SK-N-MC (cell line): ENCODE results near the gene STK17B.

Source experiments
- DNase-seq: peaks from one replicate; pipeline ENCODE4 v3.0.0-alpha.2; 2011; ENCODE audit warnings: low read depth, low spot score
- H3K27ac ChIP-seq: fragments of 200-600 bp; sonication (generic); 2 replicates; pipeline ENCODE4 v1.5.1; 2016; ENCODE audit warnings: mixed run types
- H3K36me3 ChIP-seq: fragments of 200-600 bp; sonication (generic); 2 replicates; pipeline ENCODE4 v1.6.1; 2017; ENCODE audit warnings: antibody characterized with exemption, low read length, mixed read lengths; ENCODE audit not compliant: insufficient read depth
- H3K4me3 ChIP-seq: fragments of 200-600 bp; sonication (generic); 2 replicates; pipeline ENCODE4 v1.5.1; 2016
- H3K9ac ChIP-seq: fragments of 200-600 bp; sonication (generic); 2 replicates; pipeline ENCODE4 v1.8.0; 2017; ENCODE audit warnings: mixed run types, mixed read lengths; ENCODE audit not compliant: insufficient read length
- H3K9me3 ChIP-seq: fragments of 200-600 bp; sonication (generic); 2 replicates; pipeline ENCODE4 v1.6.1; 2017; ENCODE audit warnings: low read depth, mild to moderate bottlenecking, antibody characterized with exemption, low read length, moderate library complexity, mixed read lengths
- EZH2 ChIP-seq: fragments of 200-600 bp; sonication (generic); IDR thresholded peaks from one replicate; pipeline ENCODE4 v1.6.1; 2017; ENCODE audit warnings: antibody characterized with exemption
- FOXP2 ChIP-seq: optimal IDR thresholded peaks from 2 replicates; pipeline ENCODE3; 2011; ENCODE audit warnings: mild to moderate bottlenecking, moderate library complexity; ENCODE audit not compliant: insufficient read depth; ENCODE audit errors: extremely low read length, control extremely low read depth
- POLR2AphosphoS5 ChIP-seq: IDR thresholded peaks from 2 replicates; pipeline ENCODE4 v1.6.1; 2012; ENCODE audit warnings: mild to moderate bottlenecking, low read depth, low read length, borderline replicate concordance

Gene STK17B

DNA sequence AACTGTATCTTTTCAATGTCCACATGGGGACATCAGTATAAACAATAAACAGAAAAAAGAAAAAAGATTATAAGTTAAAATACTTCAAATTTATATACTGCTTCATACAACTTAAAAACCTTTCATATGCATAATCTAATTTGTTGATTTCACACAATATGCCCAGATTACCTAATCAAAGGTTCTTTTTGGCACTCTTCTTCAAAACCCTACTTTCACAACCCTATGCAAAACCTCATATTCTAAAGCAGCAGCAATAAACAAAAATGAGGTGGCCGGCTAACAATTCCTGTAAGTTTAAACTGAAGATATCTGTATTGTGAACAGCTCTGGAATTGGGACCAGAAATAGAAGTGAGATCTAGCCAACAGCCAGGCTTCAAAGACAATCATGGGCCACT is 28.6 kb downstream of the STK17B start:
- no peaks in the 10 kb centered on the region for H3K9me3 ChIP-seq
- H3K9ac ChIP-seq: no peak overlapping the region
- no peak overlapping the region for H3K4me3 ChIP-seq
- TF ChIP-seq FOXP2: no peak
- no peak for TF ChIP-seq POLR2AphosphoS5
- TF ChIP-seq EZH2: no peak
- H3K27ac ChIP-seq: no peak overlapping the region
- DNase-seq: no peak
- H3K36me3 ChIP-seq: peaks cover 76% of the 10 kb centered on the region

DNA sequence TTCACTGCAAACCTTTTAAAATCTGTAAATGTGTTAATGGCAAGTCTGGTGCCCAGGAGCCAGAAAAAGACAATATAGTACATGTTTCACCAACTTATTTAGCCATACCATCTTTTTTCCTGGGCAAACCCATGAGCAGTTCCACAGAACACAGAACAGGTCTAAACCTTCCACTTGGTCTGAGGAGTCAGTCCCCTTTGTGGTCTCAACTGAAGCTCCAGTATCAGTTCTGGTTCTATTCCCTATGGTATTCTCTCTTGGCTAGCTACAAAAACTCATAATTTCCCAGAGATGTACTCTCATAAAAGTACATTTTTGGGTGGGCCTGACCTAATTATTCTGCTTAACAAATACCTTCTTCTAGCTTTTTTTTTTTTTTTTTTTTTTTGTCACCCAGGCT is 31.2 kb downstream of the STK17B start:
- Histone ChIP-seq H3K4me3 (no peak overlapping the region), H3K36me3 (peaks cover 85% of the 10 kb centered on the region), H3K9me3 (no peaks in the 10 kb centered on the region), H3K9ac (no peak overlapping the region), H3K27ac (no peak overlapping the region)
- DNase-seq: no peak
- TF ChIP-seq EZH2 (no peak), POLR2AphosphoS5 (no peak), FOXP2 (no peak)

GRCh38 chr2:196137271-196137670 is 34.1 kb downstream of the STK17B start:
- no peaks in the 10 kb centered on the region; the same call in 1 of the 2 replicates for H3K9me3 ChIP-seq
- TF ChIP-seq EZH2: no peak
- no peak for TF ChIP-seq POLR2AphosphoS5
- TF ChIP-seq FOXP2: no peak
- no peak overlapping the region for H3K4me3 ChIP-seq
- DNase-seq: no peak
- no peak overlapping the region for H3K9ac ChIP-seq
- peak overlapping the region; percentile 45 for H3K27ac ChIP-seq
- peaks cover 86% of the 10 kb centered on the region for H3K36me3 ChIP-seq

- peaks cover 80% of the 10 kb centered on the region for H3K36me3 ChIP-seq
- no peak for TF ChIP-seq FOXP2
- TF ChIP-seq POLR2AphosphoS5: no peak
- no peak for TF ChIP-seq EZH2
Observed at GRCh38 chr2:196136151-196136550, 35.2 kb downstream of the STK17B start.

GRCh38 chr2:196131949-196132925 is 39.1 kb downstream of the STK17B start:
- TF ChIP-seq POLR2AphosphoS5 (no peak), EZH2 (no peak), FOXP2 (no peak)
- Histone ChIP-seq H3K9ac (no peak overlapping the region), H3K27ac (no peak overlapping the region), H3K9me3 (peaks cover 7% of the 10 kb centered on the region), H3K36me3 (peaks cover 43% of the 10 kb centered on the region), H3K4me3 (no peak overlapping the region)
- no peak for DNase-seq

More at GRCh38 chr2:196136151-196136550, 35.2 kb downstream of the STK17B start:
- Histone ChIP-seq H3K27ac (no peak overlapping the region), H3K9ac (no peak overlapping the region), H3K9me3 (no peaks in the 10 kb centered on the region; the same call in 1 of the 2 replicates), H3K4me3 (no peak overlapping the region)
- no peak for DNase-seq

GRCh38 chr2:196131384-196131937 is 39.9 kb downstream of the STK17B start:
- H3K9me3 ChIP-seq: peaks cover 7% of the 10 kb centered on the region
- H3K36me3 ChIP-seq: peaks cover 35% of the 10 kb centered on the region
- H3K4me3 ChIP-seq: no peak overlapping the region
- no peak overlapping the region for H3K9ac ChIP-seq
- no peak for TF ChIP-seq FOXP2
- H3K27ac ChIP-seq: no peak overlapping the region
- DNase-seq: no peak

DNA sequence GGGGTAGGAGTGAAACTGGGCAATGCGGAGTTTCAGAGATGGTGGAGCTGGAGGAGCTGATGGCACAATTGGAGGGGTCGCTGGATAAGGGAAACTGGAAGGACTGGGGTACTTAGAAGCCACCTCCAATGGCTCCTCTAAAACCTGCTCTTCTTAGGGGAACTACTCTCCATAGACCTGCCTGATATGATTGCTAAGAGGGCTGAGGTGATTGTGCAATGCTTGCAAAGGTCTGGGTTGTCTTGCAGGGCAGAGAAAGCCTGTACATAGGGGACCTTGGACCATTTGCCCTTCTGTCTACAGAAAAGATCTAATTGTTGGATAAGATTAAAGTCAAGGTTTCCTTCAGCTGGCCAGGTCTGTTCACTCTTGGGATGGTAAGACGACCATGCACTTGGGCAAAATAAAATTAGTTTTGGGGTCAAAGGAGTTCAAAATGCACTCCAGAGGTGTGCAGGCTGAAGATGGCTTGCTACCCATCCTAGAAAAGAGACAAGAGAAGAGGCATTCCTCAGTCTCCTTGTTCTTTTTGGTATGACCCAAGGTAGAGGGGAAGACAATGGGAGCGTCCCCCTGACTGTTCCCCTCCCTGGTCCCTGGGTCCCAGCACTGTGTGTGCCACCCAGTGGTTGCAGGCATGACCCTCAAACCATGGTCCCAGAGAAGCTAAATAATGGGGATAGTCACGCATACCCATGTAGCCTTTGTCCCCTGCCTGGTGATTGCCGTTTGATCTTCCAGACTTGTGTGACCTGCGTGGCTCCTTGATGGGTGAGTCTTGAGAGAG is 41.1 kb downstream of the STK17B start:
- H3K36me3 ChIP-seq: peaks cover 25% of the 10 kb centered on the region
- H3K9me3 ChIP-seq: peaks cover 7% of the 10 kb centered on the region

GRCh38 chr2:196128749-196129148 is 42.6 kb downstream of the STK17B start:
- peaks cover 7% of the 10 kb centered on the region; the same call in 1 of the 2 replicates for H3K9me3 ChIP-seq
- H3K9ac ChIP-seq: no peak overlapping the region
- no peak overlapping the region for H3K4me3 ChIP-seq
- no peak for DNase-seq
- TF ChIP-seq POLR2AphosphoS5: no peak
- no peak for TF ChIP-seq FOXP2
- TF ChIP-seq EZH2: no peak
- H3K27ac ChIP-seq: no peak overlapping the region
- H3K36me3 ChIP-seq: peaks cover 12% of the 10 kb centered on the region

More for the DNA sequence above, 41.1 kb downstream of the STK17B start:
- no peak overlapping the region for H3K27ac ChIP-seq
- TF ChIP-seq POLR2AphosphoS5: no peak
- TF ChIP-seq FOXP2: no peak
- TF ChIP-seq EZH2: no peak
- H3K4me3 ChIP-seq: no peak overlapping the region
- H3K9ac ChIP-seq: no peak overlapping the region
- DNase-seq: no peak
